GM18909 (cell line): ENCODE data around the gene CYP1B1.

Source experiments
- ATAC-seq: cut with Tn5 transposase; IDR thresholded peaks from one replicate; pipeline ENCODE4 v1.9.1; 2021; ENCODE audit warnings: mild to moderate bottlenecking; ENCODE audit not compliant: unreplicated experiment, poor library complexity

Gene CYP1B1

GRCh38 chr2:38076710-38077430, 919 bp upstream of the CYP1B1 start:
- peak; percentile 57 for ATAC-seq

DNA sequence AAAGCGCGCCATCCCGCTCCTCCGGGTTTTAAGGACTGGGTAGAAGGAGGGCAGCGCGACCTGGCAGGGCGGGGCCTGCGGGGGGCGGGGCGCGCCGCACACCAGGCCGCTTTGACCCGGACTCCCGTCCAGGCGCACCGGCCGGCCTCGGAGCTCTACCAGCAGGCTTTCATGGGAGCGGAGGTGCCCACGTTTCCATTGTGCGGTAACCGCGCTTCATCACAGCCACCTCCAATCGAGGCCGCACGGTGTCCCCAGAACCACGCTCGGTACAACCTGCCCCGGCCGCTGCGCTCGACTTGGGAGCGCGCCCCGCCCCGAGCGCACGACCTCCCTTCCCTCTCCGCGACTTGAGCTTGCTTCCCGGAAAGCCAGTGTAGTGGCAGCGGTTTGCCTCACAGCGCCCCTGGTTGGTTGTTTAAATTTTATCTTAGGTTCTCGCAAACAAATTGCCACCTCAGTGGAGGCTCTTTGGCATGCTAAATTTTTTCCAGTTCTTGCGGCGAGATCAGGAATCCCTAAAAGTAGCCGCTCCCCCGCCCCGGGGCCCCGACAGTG, 280 bp upstream of the CYP1B1 start:
- ATAC-seq, result peak; percentile 57

GRCh38 chr2:38074764-38075506, 1.0 kb downstream of the CYP1B1 start:
- ATAC-seq, result no peak

DNA sequence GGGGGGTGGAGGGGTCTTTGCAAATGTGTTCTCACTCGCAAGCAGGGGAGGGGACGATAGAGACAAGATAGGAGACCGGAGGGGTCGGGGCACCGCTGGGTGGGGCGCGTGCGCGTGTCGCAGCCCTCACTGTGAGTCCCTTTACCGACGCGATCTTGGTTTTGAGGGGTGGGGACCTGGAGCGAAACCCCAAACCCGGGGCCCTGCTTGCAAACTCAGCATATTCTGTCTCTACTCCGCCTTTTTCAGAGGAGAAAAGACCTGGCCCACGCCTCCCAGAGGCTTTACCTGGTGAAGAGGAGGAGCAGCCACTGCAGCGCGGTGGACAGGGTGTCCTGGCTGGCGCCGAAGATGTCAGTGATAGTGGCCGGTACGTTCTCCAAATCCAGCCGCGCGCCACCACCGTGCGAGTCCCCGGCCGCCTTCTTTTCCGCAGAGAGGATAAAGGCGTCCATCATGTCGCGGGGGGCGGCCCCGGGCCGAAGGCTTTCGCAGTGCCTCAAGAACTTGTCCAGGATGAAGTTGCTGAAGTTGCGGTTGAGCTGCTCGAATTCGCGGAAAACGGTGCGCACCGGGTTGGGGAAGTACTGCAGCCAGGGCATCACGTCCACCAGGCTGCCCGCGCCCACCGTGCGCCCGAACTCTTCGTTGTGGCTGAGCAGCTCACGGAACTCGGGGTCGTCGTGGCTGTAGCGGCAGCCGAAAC, 1.7 kb downstream of the CYP1B1 start:
- ATAC-seq, result no peak

DNA sequence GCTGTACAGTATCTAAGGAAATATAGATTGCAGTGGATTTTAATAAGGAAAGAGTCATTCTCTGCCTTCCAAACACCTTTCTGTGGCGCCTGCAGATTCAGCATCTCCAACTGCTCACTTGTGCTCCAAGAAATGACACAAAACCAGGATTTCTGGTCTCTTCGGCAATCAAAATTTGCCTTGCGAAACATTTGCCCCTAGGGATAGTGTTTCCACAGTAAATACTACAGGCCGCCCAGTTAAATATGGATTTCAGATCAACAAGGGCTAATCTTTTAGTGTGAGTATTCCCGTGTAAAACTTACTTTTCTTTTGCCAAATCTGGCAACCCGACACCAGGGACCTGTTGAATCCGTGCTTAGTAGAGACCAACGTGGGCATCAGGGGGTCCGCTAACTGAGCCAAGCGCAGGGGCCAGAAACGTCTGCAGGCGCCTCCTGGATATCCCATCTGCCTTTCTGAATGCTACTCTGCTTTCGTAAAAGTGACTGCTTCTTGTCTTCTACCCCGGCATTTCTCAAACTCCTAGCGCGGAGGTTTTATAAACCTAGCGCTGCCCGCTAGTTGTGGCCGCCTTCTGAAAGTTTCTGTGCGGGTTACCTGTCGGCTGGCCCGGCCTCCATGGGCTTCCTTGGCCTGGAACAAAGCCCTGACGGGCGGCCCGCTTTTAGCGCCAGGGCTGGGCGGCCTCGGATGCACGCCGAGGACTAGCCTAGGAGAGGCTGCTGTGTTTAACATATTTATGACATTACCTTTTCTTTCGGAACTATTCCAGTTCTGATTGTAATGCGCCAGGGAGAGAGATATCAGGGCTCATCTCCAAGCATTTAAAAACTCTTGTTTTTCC, 2.5 kb downstream of the CYP1B1 start:
- no peak for ATAC-seq

DNA sequence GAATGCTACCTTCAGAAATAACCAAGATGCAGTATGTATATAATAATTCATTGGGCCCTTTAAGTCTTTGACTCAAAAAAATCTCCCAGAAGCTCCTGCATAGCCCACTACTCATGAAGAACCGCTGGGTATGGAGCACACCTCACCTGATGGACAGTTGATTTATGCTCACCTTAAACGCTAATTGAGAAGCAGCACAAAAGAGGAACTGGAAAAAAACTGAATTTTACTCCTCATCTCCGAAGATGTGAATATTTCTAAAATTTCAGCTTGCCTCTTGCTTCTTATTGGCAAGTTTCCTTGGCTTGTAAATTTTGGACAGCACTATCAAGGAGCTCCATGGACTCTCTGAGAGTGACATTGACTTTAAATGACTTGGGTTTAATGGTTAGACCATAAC, 5.5 kb downstream of the CYP1B1 start:
- no peak for ATAC-seq

- ATAC-seq, result no peak
These were observed 7.7 kb downstream of the CYP1B1 start for GRCh38 chr2:38068234-38068633.

DNA sequence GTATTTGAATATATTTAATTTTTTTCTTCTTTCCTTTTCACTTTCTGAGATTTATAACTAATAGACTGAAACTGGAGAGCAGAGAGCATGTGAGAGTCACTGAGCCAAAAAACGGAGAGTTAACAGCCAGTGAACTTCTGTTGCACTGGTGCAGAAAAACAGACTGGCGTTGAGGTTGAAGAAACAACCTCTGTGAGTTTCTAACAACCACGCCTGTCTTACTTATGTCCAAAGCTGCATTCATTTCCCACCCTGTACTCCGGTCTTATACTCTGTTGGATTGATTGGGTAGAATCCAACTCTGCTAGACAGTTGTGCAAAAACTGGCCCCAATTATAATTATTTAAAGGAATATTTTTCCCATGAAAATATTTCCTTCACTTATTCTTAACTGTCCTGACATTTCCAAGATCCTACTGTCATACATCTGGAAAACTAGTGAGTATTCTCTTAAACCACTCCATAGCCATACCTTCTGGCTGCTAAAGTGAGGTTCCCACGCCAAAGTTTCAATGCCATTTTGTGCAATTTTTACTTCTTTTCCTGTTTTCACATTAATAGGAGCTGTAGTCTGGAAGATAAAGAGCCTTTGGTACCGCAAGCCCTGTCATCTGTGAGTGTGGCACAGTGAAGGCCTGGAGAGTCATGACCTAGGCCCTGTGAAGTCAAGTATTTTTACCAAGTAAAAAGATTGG, 9.4 kb downstream of the CYP1B1 start:
- no peak for ATAC-seq

GRCh38 chr2:38065502-38066135, 10.3 kb downstream of the CYP1B1 start:
- ATAC-seq, result no peak

DNA sequence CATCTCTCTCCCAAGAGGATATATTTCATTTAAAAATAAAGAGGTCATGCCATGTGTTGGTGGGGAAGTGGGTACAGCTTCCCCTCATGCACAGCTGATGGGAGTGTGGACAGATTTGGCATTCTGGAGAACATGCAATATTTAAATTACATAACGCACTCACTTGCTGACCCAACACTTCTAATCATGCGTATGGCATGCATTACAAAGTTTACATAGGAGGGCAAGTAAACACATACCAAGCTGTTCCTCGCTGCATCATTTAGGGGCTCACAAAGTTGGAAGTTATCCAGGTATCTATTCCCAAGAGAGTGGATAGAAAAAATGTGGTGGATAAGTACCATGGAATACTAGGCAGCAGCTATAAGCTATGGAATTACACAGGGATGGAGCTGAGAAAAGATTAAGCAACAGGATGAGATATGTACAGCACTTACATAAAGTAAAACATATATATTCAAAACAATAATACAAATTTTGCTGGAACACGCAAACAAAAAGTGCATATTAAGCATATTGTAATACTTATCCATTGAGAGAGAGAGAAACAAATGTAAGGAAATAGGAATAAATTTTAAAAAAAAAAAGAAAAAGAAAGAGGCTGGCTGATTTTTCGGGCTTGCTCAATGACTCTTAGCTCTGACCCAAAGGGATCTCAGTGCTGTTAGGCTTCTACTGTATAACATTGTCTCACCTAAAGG, 11.0 kb downstream of the CYP1B1 start:
- ATAC-seq, result no peak

- ATAC-seq, result no peak
These were observed 15.5 kb downstream of the CYP1B1 start for GRCh38 chr2:38060236-38061018.

- no peak for ATAC-seq
These were observed 18.1 kb downstream of the CYP1B1 start for GRCh38 chr2:38057651-38058410.

DNA sequence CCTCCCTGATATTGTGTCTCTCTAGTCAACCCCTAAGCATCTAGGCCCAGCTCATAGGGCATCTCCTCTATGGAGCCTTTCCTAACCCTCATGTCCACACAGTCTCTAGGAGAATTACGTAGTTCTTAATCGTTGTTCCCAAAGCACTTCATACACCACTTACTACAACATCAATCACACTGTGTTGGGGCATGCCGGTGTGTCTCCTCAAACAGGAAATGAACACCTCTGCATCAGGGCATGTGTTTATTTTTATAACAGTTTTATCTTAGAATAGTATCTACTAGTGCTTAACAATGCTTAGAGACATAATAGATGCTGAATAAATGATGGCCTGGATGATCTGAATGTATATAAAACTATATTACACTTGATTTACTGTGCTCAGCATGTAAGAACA, 19.7 kb downstream of the CYP1B1 start:
- ATAC-seq, result no peak

DNA sequence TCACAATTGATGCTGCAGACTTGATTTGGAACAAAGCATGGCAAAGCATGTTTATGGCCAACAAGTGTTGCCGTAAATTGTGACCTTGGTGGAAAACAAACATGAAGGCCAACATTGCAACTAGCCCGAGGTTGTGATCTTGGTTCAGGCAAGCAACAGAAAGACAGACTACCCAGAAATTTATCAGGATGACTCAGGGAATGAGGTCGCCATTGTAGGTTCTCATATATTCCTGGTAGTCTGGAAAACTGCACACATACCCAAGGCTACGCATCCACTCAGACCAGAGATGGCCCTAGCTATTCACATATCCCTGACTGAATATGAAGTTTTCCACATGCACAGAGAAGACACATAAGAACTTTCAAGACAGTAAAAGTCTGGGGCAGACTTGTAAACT, 30.1 kb downstream of the CYP1B1 start:
- ATAC-seq, result no peak

DNA sequence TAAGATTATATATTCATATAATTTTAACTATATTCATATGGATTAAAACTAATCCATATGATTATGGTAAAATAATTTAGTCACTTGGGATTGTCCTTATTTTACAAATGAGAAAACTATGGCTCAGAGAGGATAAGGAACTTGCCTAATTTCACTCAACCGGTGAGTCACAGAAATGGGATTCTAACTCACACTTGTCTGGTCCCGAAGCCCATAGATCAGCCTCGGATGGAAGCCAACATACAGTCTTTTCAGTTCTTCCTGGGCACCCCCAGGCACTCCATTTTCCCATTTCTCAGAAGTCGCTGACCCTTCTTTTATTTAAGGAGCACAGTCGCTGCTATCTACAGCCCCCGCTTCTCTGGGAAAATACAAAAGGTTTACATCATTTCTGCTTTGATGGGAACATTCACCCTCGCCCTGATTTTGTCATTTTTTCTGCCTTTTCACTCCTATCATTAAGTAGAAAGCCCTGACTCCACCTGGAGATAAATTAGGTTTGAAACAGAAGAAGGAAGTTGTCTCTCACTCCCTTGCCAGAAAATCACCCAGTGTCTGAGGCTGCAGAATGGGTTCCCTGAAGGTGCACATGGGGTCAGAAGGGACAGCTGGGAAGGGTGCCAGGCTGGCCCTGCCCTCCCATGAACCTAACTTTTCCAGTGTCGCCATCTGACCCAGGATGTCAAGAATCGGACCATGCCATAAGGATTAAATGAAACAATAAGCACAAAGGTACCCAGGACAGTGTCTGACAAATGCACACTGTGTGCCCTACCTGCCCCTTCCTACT, 36.6 kb downstream of the CYP1B1 start:
- ATAC-seq, result no peak

DNA sequence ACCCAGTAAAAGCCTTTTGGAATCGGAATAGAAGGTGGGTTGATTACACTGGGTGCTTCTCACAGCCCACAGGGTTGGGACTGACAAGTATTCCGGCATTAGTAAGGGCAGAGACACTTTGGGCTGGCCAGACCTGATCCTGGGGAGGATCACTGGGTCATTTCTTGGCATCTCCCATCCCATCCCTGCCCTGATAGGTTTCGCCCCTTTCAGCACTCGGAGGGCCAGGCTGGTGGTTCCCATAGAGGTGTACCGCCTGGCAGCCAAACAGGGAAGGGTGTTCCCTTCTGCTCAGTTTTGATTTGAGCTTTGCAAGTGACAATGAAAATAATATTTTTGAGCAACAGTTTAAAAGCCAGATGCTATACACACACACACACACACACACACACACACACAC, 37.3 kb downstream of the CYP1B1 start:
- ATAC-seq, result peak; percentile 3
